Ishikawa (cell line): Measurements from ENCODE around the gene WDR75.

Experiments used
- CEBPB ChIP-seq: IDR thresholded peaks from 2 replicates; pipeline ENCODE4 v1.6.1; 2012
- CREB1 ChIP-seq: IDR thresholded peaks from 2 replicates; pipeline ENCODE4 v1.6.1; 2012; ENCODE audit warnings: low read depth
- EGR1 ChIP-seq: IDR thresholded peaks from 2 replicates; pipeline ENCODE4 v1.6.1; 2012
- EP300 ChIP-seq: IDR thresholded peaks from 2 replicates; pipeline ENCODE4 v1.6.1; 2012; ENCODE audit warnings: borderline replicate concordance
- FOXM1 ChIP-seq: IDR thresholded peaks from 2 replicates; pipeline ENCODE4 v1.6.1; 2012; ENCODE audit warnings: low read depth, borderline replicate concordance
- MAX ChIP-seq: IDR thresholded peaks from 2 replicates; pipeline ENCODE4 v1.6.1; 2012
- NFIC ChIP-seq: IDR thresholded peaks from 2 replicates; pipeline ENCODE4 v1.6.1; 2012
- RAD21 ChIP-seq: IDR thresholded peaks from 2 replicates; pipeline ENCODE4 v1.6.1; 2012; ENCODE audit warnings: low read depth
- REST ChIP-seq: IDR thresholded peaks from 2 replicates; pipeline ENCODE4 v1.6.1; 2012; ENCODE audit warnings: low read depth, mild to moderate bottlenecking
- TAF1 ChIP-seq: IDR thresholded peaks from 2 replicates; pipeline ENCODE4 v1.6.1; 2012; ENCODE audit warnings: low read depth, mild to moderate bottlenecking
- TCF12 ChIP-seq: IDR thresholded peaks from 2 replicates; pipeline ENCODE4 v1.6.1; 2012; ENCODE audit warnings: low read depth
- TEAD4 ChIP-seq: IDR thresholded peaks from 2 replicates; pipeline ENCODE4 v1.6.1; 2012
- USF1 ChIP-seq: IDR thresholded peaks from 2 replicates; pipeline ENCODE4 v1.6.1; 2012
- YY1 ChIP-seq: IDR thresholded peaks from 2 replicates; pipeline ENCODE4 v1.6.1; 2012; ENCODE audit warnings: low read depth

GRCh38 chr2:189467160-189467559 lies 25.9 kb downstream of the WDR75 start:
- no peak for TF ChIP-seq EP300
- TF ChIP-seq NFIC = no peak
- TF ChIP-seq TAF1 = no peak
- no peak for TF ChIP-seq MAX
- TF ChIP-seq TCF12 = no peak
- TF ChIP-seq FOXM1 = no peak
- no peak for TF ChIP-seq RAD21
- TF ChIP-seq CREB1 = no peak
- no peak for TF ChIP-seq EGR1
- TF ChIP-seq CEBPB = no peak
- TF ChIP-seq REST = no peak
- TF ChIP-seq USF1 = no peak
- no peak for TF ChIP-seq TEAD4
- TF ChIP-seq YY1 = no peak
